ENCODE results near the gene SMAD3. TPM values are rescaled to one million over a fixed set of nuclear protein-coding genes. Genes with fewer than 3 reads are reported as not detected.

SMAD3 gene
- total and polyA plus RNA-seq, 2 experiments from 2014 or later, result 30.8 to 34.0 TPM

- 83 to 84% methylated on average over 7 of the region's 7 CpGs for WGBS, 2 experiments (ENCODE audit: low coverage in 1 of 2, low lambda C conversion rate in 2 of 2, missing lambda C conversion rate in 2 of 2)
- in situ Hi-C loops (cut with MboI), result no loop called here
- peaks cover 47% of the 10 kb centered on the region for H3K4me1 ChIP-seq (ENCODE audit: insufficient read depth)
- no peak overlapping the region for H3K27ac ChIP-seq
- H3K9ac ChIP-seq, result no peak overlapping the region
- peak; percentile 37 for DNase-seq
- H3K79me2 ChIP-seq (ENCODE audit: insufficient read depth), result peaks cover 98% of the 10 kb centered on the region
- H3K9me3 ChIP-seq (ENCODE audit: low read depth), result no peaks in the 10 kb centered on the region
- H3K4me3 ChIP-seq, result no peak overlapping the region
- TF ChIP-seq EZH2phosphoT487 (IDR thresholded peaks at IDR 0.05; ENCODE audit: insufficient read depth, low read depth), result no peak
- no peaks in the 10 kb centered on the region; the same call in 1 of the 2 replicates for H3K36me3 ChIP-seq (ENCODE audit: low read depth)
- no peaks in the 10 kb centered on the region for H4K20me1 ChIP-seq (ENCODE audit: insufficient read depth)
- no peak overlapping the region for H3K4me2 ChIP-seq (ENCODE audit: unreplicated experiment)
- no peaks in the 10 kb centered on the region for H3K27me3 ChIP-seq (replicated peaks; ENCODE audit: insufficient read depth)
- H3F3A ChIP-seq (ENCODE audit: insufficient read depth), result peaks cover 19% of the 10 kb centered on the region
- no peaks in the 10 kb centered on the region for H3K9me2 ChIP-seq (ENCODE audit: insufficient read depth)
- H2AFZ ChIP-seq, result no peak overlapping the region
These were observed 25.1 kb downstream of the SMAD3 start for GRCh38 chr15:67090297-67091070.

DNA sequence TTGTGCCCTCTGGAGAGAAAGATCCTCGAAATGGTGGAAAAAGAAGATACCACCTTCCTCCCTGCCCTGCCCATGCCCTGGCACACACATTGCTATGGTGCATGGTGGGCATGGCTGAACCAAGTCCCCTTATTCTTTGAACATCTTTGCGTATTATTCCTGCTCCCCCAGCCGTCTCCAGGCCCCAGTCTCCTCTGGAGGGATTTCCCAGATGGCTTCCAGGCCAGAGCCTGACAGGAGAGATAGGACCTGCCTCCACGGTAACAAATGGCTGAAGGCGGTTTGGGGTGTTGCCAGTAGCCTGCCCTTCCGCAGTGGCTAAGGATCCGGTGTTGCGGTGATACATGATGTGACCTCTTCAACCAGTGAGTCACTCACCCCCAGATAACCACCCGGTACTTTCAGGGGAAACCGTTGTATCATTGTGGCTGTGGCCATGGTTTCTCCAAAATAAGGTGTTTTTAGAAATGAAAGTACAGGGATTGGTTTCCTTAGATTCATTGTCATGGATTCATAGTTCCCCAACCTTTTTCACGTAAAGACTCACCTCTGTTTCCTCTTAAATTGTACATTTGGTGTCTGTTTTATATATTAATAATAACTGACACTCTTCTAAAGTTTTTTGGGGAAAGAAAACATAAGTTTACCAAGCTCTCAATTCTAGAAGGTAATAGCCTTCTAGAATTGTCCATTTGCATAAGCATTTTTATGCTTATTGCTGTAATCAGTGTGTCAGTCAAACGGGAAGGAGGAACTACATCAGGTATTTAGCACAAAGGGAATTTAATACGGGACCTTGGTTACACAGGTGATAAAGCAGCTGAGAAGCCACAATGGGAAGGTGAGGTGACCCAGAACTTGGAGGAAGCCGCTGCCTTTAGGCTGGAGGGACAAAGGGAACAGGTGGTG lies 25.9 kb downstream of the SMAD3 start:
- TF ChIP-seq EZH2 (IDR thresholded peaks at IDR 0.05; ENCODE audit: insufficient read depth, poor library complexity, severe bottlenecking) (no peak), EZH2phosphoT487 (IDR thresholded peaks at IDR 0.05; ENCODE audit: insufficient read depth, low read depth) (no peak)
- H3K27me3 ChIP-seq (replicated peaks; ENCODE audit: insufficient read depth), result no peaks in the 10 kb centered on the region
- H3K4me1 ChIP-seq (ENCODE audit: insufficient read depth), result peaks cover 41% of the 10 kb centered on the region
- H3F3A ChIP-seq (ENCODE audit: insufficient read depth), result peaks cover 17% of the 10 kb centered on the region
- no peak overlapping the region for H2AFZ ChIP-seq
- H3K9me3 ChIP-seq (ENCODE audit: low read depth), result no peaks in the 10 kb centered on the region
- H3K9me2 ChIP-seq (ENCODE audit: insufficient read depth), result no peaks in the 10 kb centered on the region
- peak; percentile 60 for DNase-seq
- 0 out of 2 replicates have a peak overlapping the region, but pooled peaks have one; percentile 25 for H3K4me3 ChIP-seq
- in situ Hi-C loops (cut with MboI), result no loop called here
- 70 to 74% methylated on average over 14 of the region's 14 CpGs for WGBS, 2 experiments (ENCODE audit: low coverage in 1 of 2, low lambda C conversion rate in 2 of 2, missing lambda C conversion rate in 2 of 2)
- H3K36me3 ChIP-seq (ENCODE audit: low read depth), result no peaks in the 10 kb centered on the region; the same call in 1 of the 2 replicates
- peak overlapping the region; percentile 41 for H3K4me2 ChIP-seq (ENCODE audit: unreplicated experiment)
- no peaks in the 10 kb centered on the region for H4K20me1 ChIP-seq (ENCODE audit: insufficient read depth)
- H3K79me2 ChIP-seq (ENCODE audit: insufficient read depth), result peaks cover 100% of the 10 kb centered on the region
- H3K27ac ChIP-seq, result peak overlapping the region; percentile 40
- H3K9ac ChIP-seq, result peak overlapping the region; percentile 48

DNA sequence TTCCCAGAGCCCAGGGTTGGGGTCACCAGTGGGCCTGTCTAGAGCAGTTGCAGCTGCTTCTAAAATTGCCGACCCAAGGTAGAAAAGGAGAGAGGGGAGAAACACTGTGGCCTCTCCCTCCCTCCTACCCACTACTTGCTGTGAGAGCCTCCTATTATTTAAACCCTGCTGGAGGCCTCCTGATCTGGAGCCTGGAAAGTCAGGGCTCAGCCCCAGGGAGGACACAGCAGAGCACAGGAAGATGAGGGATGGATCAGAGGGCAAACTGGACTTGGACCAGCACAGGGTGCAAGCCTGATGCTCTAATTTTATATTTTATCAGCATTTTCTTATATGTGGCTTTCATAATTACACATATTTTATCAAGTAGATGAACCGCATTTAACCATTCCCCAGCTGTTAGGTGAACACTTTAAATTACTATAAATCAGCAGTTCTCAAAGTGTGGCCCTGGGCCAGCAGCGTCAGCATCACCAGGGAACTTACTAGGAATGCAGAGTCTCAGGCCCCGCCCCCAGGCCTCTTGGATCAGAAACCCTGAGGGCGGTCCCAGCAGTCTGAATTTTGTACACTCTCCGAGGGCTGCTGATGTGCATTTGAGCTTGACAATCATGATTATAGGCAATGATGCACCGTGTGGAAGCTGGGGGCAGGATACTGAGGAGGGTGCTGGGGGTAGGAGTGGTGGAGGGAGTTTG lies 26.7 kb downstream of the SMAD3 start:
- H3K4me2 ChIP-seq (ENCODE audit: unreplicated experiment), result peak overlapping the region; percentile 41
- H3K4me1 ChIP-seq (ENCODE audit: insufficient read depth), result peaks cover 41% of the 10 kb centered on the region
- no peaks in the 10 kb centered on the region; the same call in 1 of the 2 replicates for H3K36me3 ChIP-seq (ENCODE audit: low read depth)
- H3K27ac ChIP-seq, result peak overlapping the region; percentile 40
- no peaks in the 10 kb centered on the region for H3K9me2 ChIP-seq (ENCODE audit: insufficient read depth)
- WGBS, 2 experiments (ENCODE audit: low coverage in 1 of 2, low lambda C conversion rate in 2 of 2, missing lambda C conversion rate in 2 of 2), result 75 to 76% methylated on average over 7 of the region's 7 CpGs
- DNase-seq, result no peak
- no peaks in the 10 kb centered on the region for H3K9me3 ChIP-seq (ENCODE audit: low read depth)
- in situ Hi-C loops (cut with MboI), result no loop called here
- no peaks in the 10 kb centered on the region for H4K20me1 ChIP-seq (ENCODE audit: insufficient read depth)
- no peak overlapping the region for H3K4me3 ChIP-seq
- peaks cover 100% of the 10 kb centered on the region for H3K79me2 ChIP-seq (ENCODE audit: insufficient read depth)
- TF ChIP-seq EZH2 (IDR thresholded peaks at IDR 0.05; ENCODE audit: insufficient read depth, poor library complexity, severe bottlenecking), result no peak
- TF ChIP-seq EZH2phosphoT487 (IDR thresholded peaks at IDR 0.05; ENCODE audit: insufficient read depth, low read depth), result no peak
- H3K27me3 ChIP-seq (replicated peaks; ENCODE audit: insufficient read depth), result no peaks in the 10 kb centered on the region
- H2AFZ ChIP-seq, result no peak overlapping the region
- peak overlapping the region; percentile 48 for H3K9ac ChIP-seq
- H3F3A ChIP-seq (ENCODE audit: insufficient read depth), result peaks cover 19% of the 10 kb centered on the region
